Suprapubic skin (tissue), 4 donors: ENCODE measurements around the gene ATP1B4. TPM values are rescaled to one million over a fixed set of nuclear protein-coding genes. Genes with fewer than 3 reads are reported as not detected.

Experiments
- DNase-seq, 2 donors: peaks; one replicate each; pipeline ENCODE4 v3.0.0-alpha.2; 2019; ENCODE audit warnings: low spot score in 2 of 2
- H3K27ac ChIP-seq: fragments of 200-600 bp; sonication (generic); one replicate; pipeline ENCODE4 v1.5.1; 2019
- H3K27me3 ChIP-seq: fragments of 200-600 bp; sonication (generic); one replicate; pipeline ENCODE4 v1.5.1; 2019
- H3K36me3 ChIP-seq: fragments of 200-600 bp; sonication (generic); one replicate; pipeline ENCODE4 v1.5.1; 2019
- H3K4me1 ChIP-seq: fragments of 200-600 bp; sonication (generic); one replicate; pipeline ENCODE4 v1.5.1; 2019
- H3K4me3 ChIP-seq: fragments of 200-600 bp; sonication (generic); one replicate; pipeline ENCODE4 v1.5.1; 2019; ENCODE audit warnings: mild to moderate bottlenecking
- H3K9me3 ChIP-seq: fragments of 200-600 bp; sonication (generic); one replicate; pipeline ENCODE4 v1.5.1; 2019
- CTCF ChIP-seq, 2 donors: fragments of 200-600 bp in 1 of 2; fragments of 450-650 bp in 1 of 2; sonication (generic) in 1 of 2; IDR thresholded peaks; one replicate each; pipeline ENCODE4 v1.5.1; 2016 to 2019; ENCODE audit warnings: antibody characterized with exemption in 2 of 2, mild to moderate bottlenecking in 1 of 2, moderate library complexity in 1 of 2
- EP300 ChIP-seq: sonication (generic); formaldehyde crosslinking; IDR thresholded peaks from one replicate; pipeline ENCODE4 v1.6.1; 2017; ENCODE audit warnings: antibody characterized with exemption
- POLR2A ChIP-seq, 2 donors: fragments of 450-650 bp; IDR thresholded peaks; one replicate each; pipeline ENCODE4 v1.6.1; 2017; ENCODE audit warnings: antibody characterized with exemption in 2 of 2, mild to moderate bottlenecking in 2 of 2, moderate library complexity in 2 of 2
- POLR2AphosphoS5 ChIP-seq, 3 donors: sonication (generic); formaldehyde crosslinking; IDR thresholded peaks; one replicate each; pipeline ENCODE4 v1.6.1; 2017; ENCODE audit warnings: antibody characterized with exemption in 3 of 3
- WGBS: methylation state at CpG from one replicate; pipeline ENCODE4 v1.1.5; 2018; 5-methylcytosine and 5-hydroxymethylcytosine counted together
- total RNA-seq, 4 donors: library from RNA; depleted of rRNA; stranded (reverse); fragments of >200 nt; gene quantifications; one replicate each; pipeline ENCODE4 v1.1.0, GENCODE V29; 2016

ATP1B4 gene
- total RNA-seq, 4 donors from 2014 or later, result not detected

- H3K36me3 ChIP-seq, result no peaks in the 10 kb centered on the region
- H3K4me3 ChIP-seq, result no peak overlapping the region
- H3K4me1 ChIP-seq, result no peaks in the 10 kb centered on the region
- H3K9me3 ChIP-seq, result no peaks in the 10 kb centered on the region
- no peak overlapping the region for H3K27ac ChIP-seq
- H3K27me3 ChIP-seq, result no peaks in the 10 kb centered on the region
- WGBS, result 75% methylated on average over 6 of the region's 6 CpGs
- no peak for TF ChIP-seq CTCF (IDR thresholded peaks at IDR 0.05)
- TF ChIP-seq POLR2AphosphoS5 (IDR thresholded peaks at IDR 0.05), result no peak
- TF ChIP-seq EP300, result no peak
- TF ChIP-seq POLR2A (IDR thresholded peaks at IDR 0.05), result no peak
- no peak for DNase-seq
Measured at GRCh38 chrX:120372667-120373370, 10.9 kb downstream of the ATP1B4 start.

- DNase-seq, result no peak
- no peak for TF ChIP-seq POLR2AphosphoS5 (IDR thresholded peaks at IDR 0.05)
- TF ChIP-seq EP300, result no peak
- no peak for TF ChIP-seq CTCF (IDR thresholded peaks at IDR 0.05)
- TF ChIP-seq POLR2A (IDR thresholded peaks at IDR 0.05), result no peak
- H3K9me3 ChIP-seq, result no peaks in the 10 kb centered on the region
- H3K27me3 ChIP-seq, result no peaks in the 10 kb centered on the region
- 72% methylated on average over 3 of the region's 3 CpGs for WGBS
- H3K36me3 ChIP-seq, result no peaks in the 10 kb centered on the region
- no peak overlapping the region for H3K27ac ChIP-seq
- H3K4me1 ChIP-seq, result no peaks in the 10 kb centered on the region
- H3K4me3 ChIP-seq, result no peak overlapping the region
Measured at GRCh38 chrX:120377179-120377578, 15.3 kb downstream of the ATP1B4 start.

- DNase-seq, result no peak
- H3K36me3 ChIP-seq, result no peaks in the 10 kb centered on the region
- no peak overlapping the region for H3K4me3 ChIP-seq
- no peaks in the 10 kb centered on the region for H3K9me3 ChIP-seq
- H3K27me3 ChIP-seq, result no peaks in the 10 kb centered on the region
- no peaks in the 10 kb centered on the region for H3K4me1 ChIP-seq
- no peak for TF ChIP-seq EP300
- TF ChIP-seq POLR2AphosphoS5 (IDR thresholded peaks at IDR 0.05), result no peak
- no peak for TF ChIP-seq POLR2A (IDR thresholded peaks at IDR 0.05)
- no peak for TF ChIP-seq CTCF (IDR thresholded peaks at IDR 0.05)
- WGBS, result 94% methylated on average over 1 of the region's 1 CpG
- no peak overlapping the region for H3K27ac ChIP-seq
Measured at GRCh38 chrX:120377715-120378114, 15.8 kb downstream of the ATP1B4 start.

GRCh38 chrX:120378570-120378969 is 16.7 kb downstream of the ATP1B4 start:
- DNase-seq, result no peak
- 92% methylated on average over 5 of the region's 5 CpGs for WGBS
- Histone ChIP-seq H3K4me1 (no peaks in the 10 kb centered on the region), H3K36me3 (no peaks in the 10 kb centered on the region), H3K9me3 (no peaks in the 10 kb centered on the region), H3K27me3 (no peaks in the 10 kb centered on the region), H3K4me3 (no peak overlapping the region), H3K27ac (no peak overlapping the region)
- TF ChIP-seq EP300 (no peak), CTCF (IDR thresholded peaks at IDR 0.05) (no peak), POLR2A (IDR thresholded peaks at IDR 0.05) (no peak), POLR2AphosphoS5 (IDR thresholded peaks at IDR 0.05) (no peak)

GRCh38 chrX:120379937-120380681 is 18.2 kb downstream of the ATP1B4 start:
- no peaks in the 10 kb centered on the region for H3K36me3 ChIP-seq
- H3K9me3 ChIP-seq, result no peaks in the 10 kb centered on the region
- H3K27me3 ChIP-seq, result no peaks in the 10 kb centered on the region
- no peak overlapping the region for H3K4me3 ChIP-seq
- DNase-seq, result no peak
- no peaks in the 10 kb centered on the region for H3K4me1 ChIP-seq
- WGBS, result 69% methylated on average over 6 of the region's 6 CpGs
- H3K27ac ChIP-seq, result no peak overlapping the region
- TF ChIP-seq EP300 (no peak), POLR2A (IDR thresholded peaks at IDR 0.05) (no peak), CTCF (IDR thresholded peaks at IDR 0.05) (no peak), POLR2AphosphoS5 (IDR thresholded peaks at IDR 0.05) (no peak)
